ENCODE results near the gene CFDP1. TPM values are rescaled to one million over a fixed set of nuclear protein-coding genes. Genes with fewer than 3 reads are reported as not detected.
"Not testable (repeated sequence)": the region's sequence is repeated elsewhere in the genome, so short reads cannot be mapped to it uniquely, and the experiment has no call there.

Gene CFDP1
- total and polyA plus RNA-seq, 3 experiments from 2014 or later: 33.8 to 39.1 (median 34.2) TPM

GRCh38 chr16:75463389-75464121 is 30.3 kb upstream of the CFDP1 start:
- not testable (repeated sequence) for H3K9me3 ChIP-seq (ENCODE audit: low read length); H3K9me3 Mint-ChIP-seq; H3K36me3 ChIP-seq (ENCODE audit: insufficient read depth, low read length); H3K27me3 Mint-ChIP-seq; H3K27me3 ChIP-seq (ENCODE audit: insufficient read depth, low read length, poor library complexity, severe bottlenecking)
- Histone ChIP-seq H3K4me3 (ENCODE audit: low read length) (peak overlapping the region; percentile 91), H3K27ac (ENCODE audit: low read depth, low read length) (peak overlapping the region; percentile 96), H3K4me1 (ENCODE audit: insufficient read depth, low read length) (peaks cover 30% of the 10 kb centered on the region)
- Mint-ChIP-seq H3K27ac (peak overlapping the region; percentile 88 to 98 (median 93)), H3K4me3 (peak overlapping the region; percentile 85 to 98 (median 92)), H3K36me3 (peaks cover 0 to 15% (median 3%) of the 10 kb centered on the region in 3 donors), H3K4me1 (peaks cover 46 to 56% (median 55%) of the 10 kb centered on the region in 3 donors)
- ChIA-PET POLR2A (interaction anchor here (0.9 to 3.2 kb wide), 6 partner anchors 19 to 185 kb away, joined by 3 to 21 read pairs (median 6); partner anchors contain the start of genes ADAT1, CFDP1, KARS1 and TERF2IP), CTCF (interaction anchor here (0.8 to 2.8 kb wide), 15 partner anchors 9 to 301 kb away, joined by 3 to 37 read pairs (median 4); partner anchors contain the start of genes ADAT1, CFDP1, KARS1 and TERF2IP)
- DNase-seq: peak in 1 of 5 donors; percentile 18

GRCh38 chr16:75462806-75463205 is 29.5 kb upstream of the CFDP1 start:
- no peaks in the 10 kb centered on the region for H3K36me3 ChIP-seq (ENCODE audit: insufficient read depth, low read length)
- H3K27ac ChIP-seq (ENCODE audit: low read depth, low read length): no peak overlapping the region
- Mint-ChIP-seq H3K36me3 (peaks cover 0 to 21% (median 5%) of the 10 kb centered on the region in 3 donors), H3K27me3 (peaks cover 0 to 1% of the 10 kb centered on the region in 2 donors), H3K4me3 (peak overlapping the region; percentile 85 to 98 (median 92)), H3K27ac (peak overlapping the region; percentile 88 to 98 (median 93)), H3K4me1 (peaks cover 53 to 63% (median 63%) of the 10 kb centered on the region in 3 donors), H3K9me3 (no peaks in the 10 kb centered on the region)
- ChIA-PET POLR2A (interaction anchor here (1.0 kb wide), 1 partner anchor 101 kb away, joined by 3 read pairs; no protein-coding TSS in a partner anchor), CTCF (interaction anchor here (1.0 kb wide), 1 partner anchor 29 kb away, joined by 3 read pairs; the partner anchor contains the start of gene CFDP1)
- peak overlapping the region; percentile 91 for H3K4me3 ChIP-seq (ENCODE audit: low read length)
- no peaks in the 10 kb centered on the region for H3K27me3 ChIP-seq (ENCODE audit: insufficient read depth, low read length, poor library complexity, severe bottlenecking)
- peaks cover 30% of the 10 kb centered on the region for H3K4me1 ChIP-seq (ENCODE audit: insufficient read depth, low read length)
- no peaks in the 10 kb centered on the region for H3K9me3 ChIP-seq (ENCODE audit: low read length)
- DNase-seq: peak in 2 of 5 donors; percentile 29 to 50

GRCh38 chr16:75461575-75461974 is 28.3 kb upstream of the CFDP1 start:
- H3K4me3 Mint-ChIP-seq: peak overlapping the region in 4 of 7 donors; percentile 39 to 87 (median 55)
- DNase-seq: no peak
- peaks cover 0 to 3% of the 10 kb centered on the region in 2 donors for H3K27me3 Mint-ChIP-seq
- Histone ChIP-seq H3K9me3 (ENCODE audit: low read length) (no peaks in the 10 kb centered on the region), H3K36me3 (ENCODE audit: insufficient read depth, low read length) (no peaks in the 10 kb centered on the region), H3K27me3 (ENCODE audit: insufficient read depth, low read length, poor library complexity, severe bottlenecking) (no peaks in the 10 kb centered on the region), H3K4me3 (ENCODE audit: low read length) (no peak overlapping the region), H3K27ac (ENCODE audit: low read depth, low read length) (no peak overlapping the region), H3K4me1 (ENCODE audit: insufficient read depth, low read length) (peaks cover 37% of the 10 kb centered on the region)
- H3K27ac Mint-ChIP-seq: peak overlapping the region in 7 of 8 donors; percentile 40 to 95 (median 77)
- H3K9me3 Mint-ChIP-seq: no peaks in the 10 kb centered on the region
- POLR2A ChIA-PET: no interaction called here
- H3K4me1 Mint-ChIP-seq: peaks cover 60 to 75% (median 73%) of the 10 kb centered on the region in 3 donors
- H3K36me3 Mint-ChIP-seq: peaks cover 0 to 24% (median 5%) of the 10 kb centered on the region in 3 donors
- CTCF ChIA-PET: no interaction called here

- ChIA-PET CTCF (no interaction called here), POLR2A (no interaction called here)
- no peak for DNase-seq
- H3K27ac Mint-ChIP-seq: peak overlapping the region in 7 of 8 donors; percentile 4 to 95 (median 82)
- H3K36me3 ChIP-seq (ENCODE audit: insufficient read depth, low read length): no peaks in the 10 kb centered on the region
- no peak overlapping the region for H3K27ac ChIP-seq (ENCODE audit: low read depth, low read length)
- H3K36me3 Mint-ChIP-seq: peaks cover 0 to 24% (median 5%) of the 10 kb centered on the region in 3 donors
- peaks cover 70 to 86% (median 85%) of the 10 kb centered on the region in 3 donors for H3K4me1 Mint-ChIP-seq
- H3K9me3 ChIP-seq (ENCODE audit: low read length): no peaks in the 10 kb centered on the region
- no peak overlapping the region for H3K4me3 ChIP-seq (ENCODE audit: low read length)
- H3K4me3 Mint-ChIP-seq: peak overlapping the region in 5 of 7 donors; percentile 1 to 77 (median 19)
- no peaks in the 10 kb centered on the region for H3K27me3 ChIP-seq (ENCODE audit: insufficient read depth, low read length, poor library complexity, severe bottlenecking)
- peaks cover 0 to 3% of the 10 kb centered on the region in 2 donors for H3K27me3 Mint-ChIP-seq
- no peaks in the 10 kb centered on the region for H3K9me3 Mint-ChIP-seq
- H3K4me1 ChIP-seq (ENCODE audit: insufficient read depth, low read length): peaks cover 37% of the 10 kb centered on the region
Observed at GRCh38 chr16:75460446-75460845, 27.1 kb upstream of the CFDP1 start.

GRCh38 chr16:75459691-75460090 is 26.4 kb upstream of the CFDP1 start:
- Histone ChIP-seq H3K27me3 (ENCODE audit: insufficient read depth, low read length, poor library complexity, severe bottlenecking) (no peaks in the 10 kb centered on the region), H3K36me3 (ENCODE audit: insufficient read depth, low read length) (no peaks in the 10 kb centered on the region), H3K4me3 (ENCODE audit: low read length) (no peak overlapping the region), H3K4me1 (ENCODE audit: insufficient read depth, low read length) (peaks cover 31% of the 10 kb centered on the region), H3K9me3 (ENCODE audit: low read length) (no peaks in the 10 kb centered on the region), H3K27ac (ENCODE audit: low read depth, low read length) (no peak overlapping the region)
- peaks cover 0 to 24% (median 5%) of the 10 kb centered on the region in 3 donors for H3K36me3 Mint-ChIP-seq
- CTCF ChIA-PET: no interaction called here
- DNase-seq: no peak
- H3K27ac Mint-ChIP-seq: peak overlapping the region in 5 of 8 donors; percentile 12 to 78 (median 55)
- peak overlapping the region in 2 of 7 donors; percentile 28 to 67 for H3K4me3 Mint-ChIP-seq
- POLR2A ChIA-PET: no interaction called here
- no peaks in the 10 kb centered on the region for H3K9me3 Mint-ChIP-seq
- peaks cover 0 to 3% of the 10 kb centered on the region in 2 donors for H3K27me3 Mint-ChIP-seq
- H3K4me1 Mint-ChIP-seq: peaks cover 70 to 88% (median 86%) of the 10 kb centered on the region in 3 donors

- H3K27me3 ChIP-seq (ENCODE audit: insufficient read depth, low read length, poor library complexity, severe bottlenecking): no peaks in the 10 kb centered on the region
Observed at GRCh38 chr16:75458439-75458838, 25.1 kb upstream of the CFDP1 start.

GRCh38 chr16:75458029-75458428 is 24.7 kb upstream of the CFDP1 start:
- H3K36me3 Mint-ChIP-seq: peaks cover 0 to 21% (median 5%) of the 10 kb centered on the region in 3 donors
- Histone ChIP-seq H3K27ac (ENCODE audit: low read depth, low read length) (no peak overlapping the region), H3K27me3 (ENCODE audit: insufficient read depth, low read length, poor library complexity, severe bottlenecking) (no peaks in the 10 kb centered on the region), H3K9me3 (ENCODE audit: low read length) (no peaks in the 10 kb centered on the region), H3K36me3 (ENCODE audit: insufficient read depth, low read length) (no peaks in the 10 kb centered on the region), H3K4me3 (ENCODE audit: low read length) (no peak overlapping the region), H3K4me1 (ENCODE audit: insufficient read depth, low read length) (peaks cover 28% of the 10 kb centered on the region)
- no peaks in the 10 kb centered on the region for H3K9me3 Mint-ChIP-seq
- H3K4me1 Mint-ChIP-seq: peaks cover 76 to 96% (median 94%) of the 10 kb centered on the region in 3 donors
- H3K27ac Mint-ChIP-seq: peak overlapping the region in 5 of 8 donors; percentile 12 to 52 (median 42)
- ChIA-PET POLR2A (interaction anchor here (1.0 kb wide), 1 partner anchor 189 kb away, joined by 3 read pairs; the partner anchor contains the start of genes KARS1 and TERF2IP), CTCF (interaction anchor here (0.9 to 1.0 kb wide), 3 partner anchors 13 to 258 kb away, joined by 3 to 5 read pairs (median 4); partner anchors contain the start of gene CFDP1)
- H3K4me3 Mint-ChIP-seq: no peak overlapping the region
- no peak for DNase-seq
- H3K27me3 Mint-ChIP-seq: peaks cover 0 to 2% of the 10 kb centered on the region in 2 donors

More at GRCh38 chr16:75458439-75458838, 25.1 kb upstream of the CFDP1 start:
- peaks cover 31% of the 10 kb centered on the region for H3K4me1 ChIP-seq (ENCODE audit: insufficient read depth, low read length)
- no peak overlapping the region for H3K4me3 ChIP-seq (ENCODE audit: low read length)
- CTCF ChIA-PET: no interaction called here
- DNase-seq: no peak
- Mint-ChIP-seq H3K4me1 (peaks cover 76 to 96% (median 94%) of the 10 kb centered on the region in 3 donors), H3K36me3 (peaks cover 0 to 22% (median 5%) of the 10 kb centered on the region in 3 donors), H3K4me3 (no peak overlapping the region), H3K27me3 (peaks cover 0 to 2% of the 10 kb centered on the region in 2 donors), H3K9me3 (no peaks in the 10 kb centered on the region), H3K27ac (peak overlapping the region in 6 of 8 donors; percentile 12 to 58 (median 44))
- no peaks in the 10 kb centered on the region for H3K9me3 ChIP-seq (ENCODE audit: low read length)
- H3K36me3 ChIP-seq (ENCODE audit: insufficient read depth, low read length): no peaks in the 10 kb centered on the region
- POLR2A ChIA-PET: interaction anchor here (1.0 kb wide), 1 partner anchor 189 kb away, joined by 3 read pairs; the partner anchor contains the start of genes KARS1 and TERF2IP
- H3K27ac ChIP-seq (ENCODE audit: low read depth, low read length): no peak overlapping the region

Data from CD8-positive, alpha-beta memory T cell (primary cell).